IPS-20b (cell line): ENCODE measurements around the gene AIF1L.

Source experiments
- H3K27ac ChIP-seq: one replicate; pipeline ENCODE4 v1.5.1; 2013; ENCODE audit warnings: low read length
- H3K27me3 ChIP-seq: 2 replicates; pipeline ENCODE4 v1.6.1; 2013; ENCODE audit warnings: mild to moderate bottlenecking, low read length, inconsistent platforms; ENCODE audit not compliant: insufficient read depth
- H3K36me3 ChIP-seq: 2 replicates; pipeline ENCODE4 v1.6.1; 2013; ENCODE audit warnings: low read depth, mild to moderate bottlenecking, inconsistent platforms, low read length, moderate library complexity; ENCODE audit not compliant: insufficient read depth
- H3K4me1 ChIP-seq: 2 replicates; pipeline ENCODE4 v1.6.1; 2013; ENCODE audit warnings: mild to moderate bottlenecking, control low read depth, inconsistent platforms, low read length, moderate library complexity; ENCODE audit not compliant: insufficient read depth
- H3K4me3 ChIP-seq: 2 replicates; pipeline ENCODE4 v1.5.1; 2013; ENCODE audit warnings: mild to moderate bottlenecking, low read length, inconsistent platforms
- H3K9ac ChIP-seq: 2 replicates; pipeline ENCODE4 v1.6.1; 2013; ENCODE audit warnings: low read depth, mild to moderate bottlenecking, inconsistent platforms, low read length, moderate library complexity
- H3K9me3 ChIP-seq: 2 replicates; pipeline ENCODE4 v1.6.1; 2013; ENCODE audit warnings: mild to moderate bottlenecking, low read depth, low read length, inconsistent platforms; ENCODE audit not compliant: insufficient read depth

Gene AIF1L

GRCh38 chr9:131082774-131083512 lies 13.4 kb upstream of the AIF1L start:
- Histone ChIP-seq H3K4me3 (no peak overlapping the region), H3K9ac (no peak overlapping the region), H3K9me3 (no peaks in the 10 kb centered on the region), H3K27me3 (no peaks in the 10 kb centered on the region), H3K27ac (no peak overlapping the region), H3K4me1 (no peaks in the 10 kb centered on the region), H3K36me3 (no peaks in the 10 kb centered on the region)

- H3K27me3 ChIP-seq, result no peaks in the 10 kb centered on the region
- no peak overlapping the region for H3K9ac ChIP-seq
- no peak overlapping the region for H3K27ac ChIP-seq
- H3K36me3 ChIP-seq, result no peaks in the 10 kb centered on the region
- H3K4me1 ChIP-seq, result no peaks in the 10 kb centered on the region
- no peak overlapping the region for H3K4me3 ChIP-seq
- no peaks in the 10 kb centered on the region for H3K9me3 ChIP-seq
Observed at GRCh38 chr9:131084661-131085369, 11.5 kb upstream of the AIF1L start.

- Histone ChIP-seq H3K9ac (no peak overlapping the region), H3K9me3 (no peaks in the 10 kb centered on the region), H3K4me1 (no peaks in the 10 kb centered on the region), H3K36me3 (no peaks in the 10 kb centered on the region), H3K27ac (no peak overlapping the region), H3K27me3 (no peaks in the 10 kb centered on the region), H3K4me3 (no peak overlapping the region)
Observed at GRCh38 chr9:131085370-131086122, 10.8 kb upstream of the AIF1L start.

GRCh38 chr9:131087354-131087893 lies 8.9 kb upstream of the AIF1L start:
- H3K27me3 ChIP-seq, result no peaks in the 10 kb centered on the region
- no peak overlapping the region for H3K27ac ChIP-seq
- H3K4me1 ChIP-seq, result no peaks in the 10 kb centered on the region
- H3K9me3 ChIP-seq, result no peaks in the 10 kb centered on the region
- H3K4me3 ChIP-seq, result no peak overlapping the region
- no peaks in the 10 kb centered on the region for H3K36me3 ChIP-seq
- H3K9ac ChIP-seq, result no peak overlapping the region

GRCh38 chr9:131090025-131090787 lies 6.1 kb upstream of the AIF1L start:
- peaks cover 5% of the 10 kb centered on the region for H3K27me3 ChIP-seq
- no peaks in the 10 kb centered on the region for H3K36me3 ChIP-seq
- H3K4me1 ChIP-seq, result no peaks in the 10 kb centered on the region

GRCh38 chr9:131091352-131091992 lies 4.9 kb upstream of the AIF1L start:
- Histone ChIP-seq H3K36me3 (no peaks in the 10 kb centered on the region), H3K4me1 (peaks cover 4% of the 10 kb centered on the region; the same call in 1 of the 2 replicates), H3K4me3 (no peak overlapping the region), H3K27me3 (peaks cover 13% of the 10 kb centered on the region), H3K9ac (no peak overlapping the region), H3K27ac (no peak overlapping the region), H3K9me3 (no peaks in the 10 kb centered on the region)

More at GRCh38 chr9:131090025-131090787, 6.1 kb upstream of the AIF1L start:
- no peaks in the 10 kb centered on the region for H3K9me3 ChIP-seq
- H3K27ac ChIP-seq, result no peak overlapping the region
- no peak overlapping the region for H3K9ac ChIP-seq
- H3K4me3 ChIP-seq, result no peak overlapping the region

GRCh38 chr9:131092030-131092429 lies 4.3 kb upstream of the AIF1L start:
- H3K36me3 ChIP-seq, result no peaks in the 10 kb centered on the region
- H3K27me3 ChIP-seq, result peaks cover 13% of the 10 kb centered on the region
- H3K4me1 ChIP-seq, result peaks cover 4% of the 10 kb centered on the region; the same call in 1 of the 2 replicates
- no peak overlapping the region for H3K27ac ChIP-seq
- no peak overlapping the region for H3K9ac ChIP-seq
- H3K9me3 ChIP-seq, result no peaks in the 10 kb centered on the region
- no peak overlapping the region for H3K4me3 ChIP-seq

GRCh38 chr9:131092548-131093440 lies 3.5 kb upstream of the AIF1L start:
- Histone ChIP-seq H3K27ac (no peak overlapping the region), H3K4me1 (peaks cover 10% of the 10 kb centered on the region; the same call in 1 of the 2 replicates), H3K36me3 (no peaks in the 10 kb centered on the region), H3K9ac (no peak overlapping the region), H3K27me3 (peaks cover 13% of the 10 kb centered on the region), H3K9me3 (no peaks in the 10 kb centered on the region), H3K4me3 (no peak overlapping the region)

GRCh38 chr9:131094015-131094414 lies 2.3 kb upstream of the AIF1L start:
- Histone ChIP-seq H3K27ac (no peak overlapping the region), H3K27me3 (peaks cover 13% of the 10 kb centered on the region), H3K4me3 (no peak overlapping the region), H3K9me3 (no peaks in the 10 kb centered on the region), H3K36me3 (peaks cover 3% of the 10 kb centered on the region), H3K9ac (no peak overlapping the region), H3K4me1 (peaks cover 20% of the 10 kb centered on the region; the same call in 1 of the 2 replicates)

- H3K4me1 ChIP-seq, result peaks cover 23% of the 10 kb centered on the region; the same call in 1 of the 2 replicates
- H3K9me3 ChIP-seq, result no peaks in the 10 kb centered on the region
- no peak overlapping the region for H3K27ac ChIP-seq
- no peak overlapping the region for H3K9ac ChIP-seq
- peaks cover 13% of the 10 kb centered on the region for H3K27me3 ChIP-seq
- H3K36me3 ChIP-seq, result peaks cover 7% of the 10 kb centered on the region
- no peak overlapping the region for H3K4me3 ChIP-seq
Observed at GRCh38 chr9:131094622-131095021, 1.7 kb upstream of the AIF1L start.
